GM12878 (cell line): ENCODE results near the gene TBCD. TPM values are rescaled to one million over a fixed set of nuclear protein-coding genes. Genes with fewer than 3 reads are reported as not detected.

ENCODE experiments used
- ATAC-seq: fragments of 200-7000 bp; cut with Tn5 transposase; 3 replicates; pipeline ENCODE4 v1.9.1; 2020; ENCODE audit warnings: mild to moderate bottlenecking, moderate library complexity
- BruUV-seq: library from RNA; stranded (reverse); fragments of 400-500 nt; replicated peaks from 2 replicates; lab custom pipeline; 2021; lab: Mats Ljungman, UMichigan
- CTCF ChIA-PET: fragments of 300-600 bp; sonication (Branson Sonifier 250); formaldehyde crosslinking; extraction: SDS; loops from one replicate; lab custom pipeline; 2021; ENCODE audit warnings: inconsistent platforms; lab: Yijun Ruan, JAX
- POLR2A ChIA-PET: fragments of 350-600 bp; formaldehyde crosslinking; extraction: SDS; loops from one replicate; lab custom pipeline; 2021; ENCODE audit warnings: inconsistent platforms; lab: Charles Lee
- RAD21 ChIA-PET: fragments of 300-600 bp; sonication (Branson Sonifier 250); formaldehyde crosslinking; loops from one replicate; lab custom pipeline; 2023; ENCODE audit warnings: antibody characterized with exemption; ENCODE audit not compliant: unreplicated experiment; lab: Charles Lee
- SMC1A ChIA-PET: fragments of 300-600 bp; sonication (Branson Sonifier 250); formaldehyde crosslinking; loops from one replicate; lab custom pipeline; 2023; ENCODE audit not compliant: unreplicated experiment, uncharacterized antibody; lab: Charles Lee
- DNase-seq: peaks from one replicate; pipeline ENCODE4 v3.0.0-alpha.2; 2011; ENCODE audit warnings: low read depth, low spot score
- FAIRE-seq: peaks from 3 replicates; lab custom pipeline; 2011; peaks lifted over from hg19 to GRCh38; lab: Jason Lieb, UNC
- H2AFZ ChIP-seq: 2 replicates; pipeline ENCODE4 v1.6.0; 2011; ENCODE audit warnings: low read depth, low read length, control low read depth; ENCODE audit not compliant: control insufficient read depth
- H3K27ac ChIP-seq: 2 replicates; pipeline ENCODE4 v1.5.1; 2011; ENCODE audit warnings: control low read depth; ENCODE audit not compliant: control insufficient read depth, insufficient read depth
- H3K27me3 ChIP-seq, 2 experiments: replicated peaks in 1 of 2; 2 replicates each; pipeline versions ENCODE4 v1.6.0 to v1.6.1; 2011; ENCODE audit warnings: low read length in 1 of 2; ENCODE audit not compliant: control insufficient read depth in 2 of 2, insufficient read depth in 2 of 2
- H3K36me3 ChIP-seq, 2 experiments: 2 replicates each; pipeline ENCODE4 v1.5.1; 2011; ENCODE audit warnings: low read length in 1 of 2; ENCODE audit not compliant: control insufficient read depth in 2 of 2, insufficient read depth in 2 of 2
- H3K4me1 ChIP-seq: 2 replicates; pipeline ENCODE4 v1.6.1; 2011; ENCODE audit warnings: mild to moderate bottlenecking, low read length, moderate library complexity, mixed read lengths; ENCODE audit not compliant: control insufficient read depth, insufficient read depth
- H3K4me2 ChIP-seq: 2 replicates; pipeline ENCODE4 v1.6.0; 2011; ENCODE audit warnings: control low read depth; ENCODE audit not compliant: control insufficient read depth, insufficient read depth
- H3K4me3 ChIP-seq: fragments of 200-600 bp; sonication (generic); 2 replicates; pipeline ENCODE4 v1.5.1; 2016
- H3K79me2 ChIP-seq: 2 replicates; pipeline ENCODE4 v1.6.0; 2011; ENCODE audit warnings: low read length; ENCODE audit not compliant: control insufficient read depth, insufficient read depth
- H3K9ac ChIP-seq: 2 replicates; pipeline ENCODE4 v1.8.0; 2011; ENCODE audit warnings: low read length, control low read depth, mixed read lengths; ENCODE audit not compliant: control insufficient read depth, insufficient read depth
- H3K9me3 ChIP-seq: replicated peaks from 3 replicates; pipeline ENCODE4 v1.5.1; 2011; ENCODE audit warnings: mild to moderate bottlenecking, low read length; ENCODE audit not compliant: control insufficient read depth, insufficient read depth
- H4K20me1 ChIP-seq: 2 replicates; pipeline ENCODE4 v1.6.0; 2011; ENCODE audit not compliant: control insufficient read depth, insufficient read depth
- BCL3 ChIP-seq: IDR thresholded peaks from 2 replicates; pipeline ENCODE4 v1.6.1; 2011; ENCODE audit warnings: borderline replicate concordance, low read depth, mild to moderate bottlenecking, moderate library complexity, low read length; ENCODE audit not compliant: insufficient read depth, poor library complexity, severe bottlenecking
- CBX5 ChIP-seq: sonication (generic); IDR thresholded peaks from 2 replicates; pipeline ENCODE4 v1.6.1; 2016; ENCODE audit warnings: low read depth, moderate library complexity, mild to moderate bottlenecking, inconsistent platforms
- CREM ChIP-seq: IDR thresholded peaks from 2 replicates; pipeline ENCODE4 v1.6.1; 2014; ENCODE audit warnings: antibody characterized with exemption, low read depth
- HDAC2 ChIP-seq: fragments of 200-600 bp; sonication (generic); IDR thresholded peaks from 2 replicates; pipeline ENCODE4 v1.6.1; 2017
- IRF3 ChIP-seq: fragments of 450-650 bp; IDR thresholded peaks from 2 replicates; pipeline ENCODE4 v1.6.1; 2014; ENCODE audit warnings: mild to moderate bottlenecking
- KLF5 ChIP-seq: fragments of 450-650 bp; IDR thresholded peaks from 2 replicates; pipeline ENCODE4 v1.6.1; 2014; ENCODE audit warnings: mild to moderate bottlenecking; ENCODE audit not compliant: partially characterized antibody
- NR2F1 ChIP-seq: fragments of 450-650 bp; conservative IDR thresholded peaks from 2 replicates; pipeline ENCODE4 v1.6.1; 2017; ENCODE audit warnings: mild to moderate bottlenecking
- RAD21 ChIP-seq: IDR thresholded peaks from 2 replicates; pipeline ENCODE4 v1.6.1; 2011; ENCODE audit warnings: mild to moderate bottlenecking, low read depth, low read length, moderate library complexity; ENCODE audit not compliant: insufficient read depth
- RAD51 ChIP-seq: fragments of 450-650 bp; IDR thresholded peaks from 2 replicates; pipeline ENCODE4 v1.6.1; 2016; ENCODE audit warnings: moderate library complexity, mild to moderate bottlenecking, inconsistent platforms
- RCOR1 ChIP-seq: conservative IDR thresholded peaks from 2 replicates; pipeline ENCODE4 v1.6.1; 2012; ENCODE audit warnings: low read depth, low read length, improper control_type of control experiment
- SKIL ChIP-seq: fragments of 450-650 bp; IDR thresholded peaks from 2 replicates; pipeline ENCODE4 v1.6.1; 2017; ENCODE audit warnings: mild to moderate bottlenecking, low read depth, inconsistent platforms; ENCODE audit not compliant: poor library complexity, severe bottlenecking
- USF1 ChIP-seq: IDR thresholded peaks from 2 replicates; pipeline ENCODE4 v1.6.1; 2011; ENCODE audit warnings: borderline replicate concordance, low read depth, mild to moderate bottlenecking, moderate library complexity, mixed read lengths, low read length; ENCODE audit not compliant: insufficient read depth; ENCODE audit errors: extremely low read length
- WGBS: methylation state at CpG from one replicate; pipeline ENCODE4 v1.1.6; 2016; ENCODE audit warnings: low lambda C conversion rate; ENCODE audit not compliant: insufficient replicate concordance, insufficient coverage; ENCODE audit errors: missing lambda C conversion rate; 5-methylcytosine and 5-hydroxymethylcytosine counted together
- in situ Hi-C: fragments of 300-500 bp; cut with MboI; formaldehyde crosslinking; loops from 9 replicates; pipeline ENCODE4 v1.14.3; 2018; ENCODE audit warnings: mixed read lengths
- intact Hi-C: fragments of 100-400 bp; cut with micrococcal nuclease; formaldehyde crosslinking; loops from one replicate; pipeline ENCODE4 v1.14.2; 2022; ENCODE audit not compliant: unreplicated experiment
- polyA plus RNA-seq, 11 experiments: library from polyadenylated mRNA; depleted of rRNA in 4 of 11; unstranded in 6 of 11; stranded (reverse) in 5 of 11; fragments of >200 nt; fragmentation: Nextera tagmentation in 4 of 11; fragmentation: Illumina TruSeq in 1 of 11; extraction: Ambion mirVana in 4 of 11; extraction: Trizol in 1 of 11; gene quantifications; 1 replicate in 1 of 11; 2 replicates in 10 of 11; pipeline versions ENCODE4 v1.2.1 to v1.2.3, GENCODE V29; 2011 to 2016; ENCODE audit warnings: inconsistent platforms in 2 of 11, missing spikeins in 2 of 11, low read depth in 1 of 11
- total RNA-seq, 4 experiments: library from RNA; depleted of rRNA in 3 of 4; stranded (reverse); fragments of >200 nt in 3 of 4; fragmentation: Illumina TruSeq in 1 of 4; extraction: Trizol in 1 of 4; gene quantifications; 2 replicates each; pipeline versions ENCODE4 v1.2.1 to v1.2.3, GENCODE V29; 2013 to 2021
- TF ChIP-seq, protein P1 (sequence below): fragments of 450-650 bp; formaldehyde crosslinking; IDR thresholded peaks from 2 replicates; pipeline ENCODE4 v1.5.0; 2022; ENCODE audit warnings: mild to moderate bottlenecking, missing genetic modification characterization

TBCD gene
- total and polyA plus RNA-seq, 10 of the 15 experiments (the other 5 are each of a cell fraction or from before 2014, with no cell fraction given) = 10.3 to 114 (median 52.4) TPM

DNA sequence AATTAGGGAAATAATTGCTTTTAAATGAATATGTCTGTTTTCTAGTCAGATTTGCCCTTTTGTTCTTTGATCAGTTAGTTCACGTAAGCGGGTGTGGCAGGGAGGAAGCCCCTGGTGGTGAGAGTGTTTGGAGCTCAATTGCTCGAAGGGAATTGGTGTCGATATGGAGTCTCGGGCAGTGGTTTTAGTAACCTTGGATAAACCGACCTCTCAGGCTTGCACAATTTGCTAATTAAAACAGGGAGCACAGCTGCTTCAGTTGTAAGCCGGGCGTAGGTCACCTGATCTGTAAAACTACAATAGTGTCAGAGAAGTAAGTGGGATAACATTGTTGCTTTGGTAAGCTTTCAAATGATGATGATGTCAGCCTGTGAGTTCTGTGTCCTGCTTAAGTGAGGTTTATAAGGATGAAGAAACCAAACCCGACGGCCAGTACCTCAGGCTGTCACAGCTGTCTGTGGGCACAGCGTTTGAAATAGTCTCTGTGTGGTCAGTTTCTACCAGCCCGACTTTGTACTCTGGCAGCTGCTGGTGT, 85.0 kb downstream of the TBCD start:
- no peak overlapping the region for H3K4me2 ChIP-seq
- RAD21 ChIA-PET = interaction anchor here (1.0 kb wide), 1 partner anchor 25 kb away, joined by 5 read pairs; no protein-coding TSS in a partner anchor
- POLR2A ChIA-PET = no interaction called here
- in situ Hi-C loops = no loop called here
- H3K27ac ChIP-seq = no peak overlapping the region
- DNase-seq = no peak
- no peaks in the 10 kb centered on the region for H3K9me3 ChIP-seq
- CTCF ChIA-PET = interaction anchor here (0.9 kb wide), 1 partner anchor 19 kb away, joined by 3 read pairs; no protein-coding TSS in a partner anchor
- no peaks in the 10 kb centered on the region for H3K27me3 ChIP-seq
- H3K79me2 ChIP-seq = no peaks in the 10 kb centered on the region
- intact Hi-C loops = no loop called here
- H2AFZ ChIP-seq = no peak overlapping the region
- SMC1A ChIA-PET = interaction anchor here (0.8 to 1.1 kb wide), 5 partner anchors 10 to 37 kb away, joined by 3 to 5 read pairs (median 4); no protein-coding TSS in a partner anchor
- no peak for ATAC-seq
- FAIRE-seq = no peak
- H3K9ac ChIP-seq = no peak overlapping the region
- H3K4me3 ChIP-seq = no peak overlapping the region
- no peaks in the 10 kb centered on the region for H3K4me1 ChIP-seq
- H3K36me3 ChIP-seq = peaks cover 2 to 3% of the 10 kb centered on the region in 2 experiments; a peak in 3 of 4 replicates
- no TSS peak for BruUV-seq
- WGBS = 96% methylated on average over 12 of the region's 12 CpGs
- no peaks in the 10 kb centered on the region for H4K20me1 ChIP-seq
- TF ChIP-seq, protein P1, sequence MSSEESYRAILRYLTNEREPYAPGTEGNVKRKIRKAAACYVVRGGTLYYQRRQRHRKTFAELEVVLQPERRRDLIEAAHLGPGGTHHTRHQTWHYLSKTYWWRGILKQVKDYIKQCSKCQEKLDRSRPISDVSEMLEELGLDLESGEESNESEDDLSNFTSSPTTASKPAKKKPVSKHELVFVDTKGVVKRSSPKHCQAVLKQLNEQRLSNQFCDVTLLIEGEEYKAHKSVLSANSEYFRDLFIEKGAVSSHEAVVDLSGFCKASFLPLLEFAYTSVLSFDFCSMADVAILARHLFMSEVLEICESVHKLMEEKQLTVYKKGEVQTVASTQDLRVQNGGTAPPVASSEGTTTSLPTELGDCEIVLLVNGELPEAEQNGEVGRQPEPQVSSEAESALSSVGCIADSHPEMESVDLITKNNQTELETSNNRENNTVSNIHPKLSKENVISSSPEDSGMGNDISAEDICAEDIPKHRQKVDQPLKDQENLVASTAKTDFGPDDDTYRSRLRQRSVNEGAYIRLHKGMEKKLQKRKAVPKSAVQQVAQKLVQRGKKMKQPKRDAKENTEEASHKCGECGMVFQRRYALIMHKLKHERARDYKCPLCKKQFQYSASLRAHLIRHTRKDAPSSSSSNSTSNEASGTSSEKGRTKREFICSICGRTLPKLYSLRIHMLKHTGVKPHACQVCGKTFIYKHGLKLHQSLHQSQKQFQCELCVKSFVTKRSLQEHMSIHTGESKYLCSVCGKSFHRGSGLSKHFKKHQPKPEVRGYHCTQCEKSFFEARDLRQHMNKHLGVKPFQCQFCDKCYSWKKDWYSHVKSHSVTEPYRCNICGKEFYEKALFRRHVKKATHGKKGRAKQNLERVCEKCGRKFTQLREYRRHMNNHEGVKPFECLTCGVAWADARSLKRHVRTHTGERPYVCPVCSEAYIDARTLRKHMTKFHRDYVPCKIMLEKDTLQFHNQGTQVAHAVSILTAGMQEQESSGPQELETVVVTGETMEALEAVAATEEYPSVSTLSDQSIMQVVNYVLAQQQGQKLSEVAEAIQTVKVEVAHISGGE = no peak
- TF ChIP-seq KLF5 (no peak), HDAC2 (no peak), RAD51 (no peak), CREM (no peak), USF1 (no peak), CBX5 (no peak), NR2F1 (no peak), RAD21 (no peak), RCOR1 (no peak), IRF3 (no peak), BCL3 (no peak), SKIL (no peak)
